NCI-H1436 (cell line): ENCODE data around the gene PSD2.

ENCODE experiments used
- DNase-seq: peaks from one replicate; lab custom pipeline; 2025; lab: John Stamatoyannopoulos, UW

Gene PSD2

GRCh38 chr5:139811274-139811607 lies 15.6 kb downstream of the PSD2 start:
- no peak for DNase-seq

GRCh38 chr5:139812323-139812722 lies 16.7 kb downstream of the PSD2 start:
- DNase-seq = no peak

GRCh38 chr5:139812836-139813805 lies 17.5 kb downstream of the PSD2 start:
- DNase-seq = no peak

- DNase-seq = no peak
Measured at GRCh38 chr5:139814191-139814601, 18.6 kb downstream of the PSD2 start.

- DNase-seq = no peak
Measured at GRCh38 chr5:139814704-139815280, 19.2 kb downstream of the PSD2 start.

- no peak for DNase-seq
Measured at GRCh38 chr5:139816566-139816965, 21.0 kb downstream of the PSD2 start.

GRCh38 chr5:139817362-139817761 lies 21.8 kb downstream of the PSD2 start:
- DNase-seq = no peak

GRCh38 chr5:139817970-139818369 lies 22.4 kb downstream of the PSD2 start:
- no peak for DNase-seq

GRCh38 chr5:139820130-139820529 lies 24.5 kb downstream of the PSD2 start:
- DNase-seq = no peak

GRCh38 chr5:139820606-139821005 lies 25.0 kb downstream of the PSD2 start:
- DNase-seq = no peak

- no peak for DNase-seq
Measured at GRCh38 chr5:139821806-139822552, 26.4 kb downstream of the PSD2 start.

- no peak for DNase-seq
Measured at GRCh38 chr5:139822553-139823425, 27.2 kb downstream of the PSD2 start.

- no peak for DNase-seq
Measured at GRCh38 chr5:139823757-139824355, 28.2 kb downstream of the PSD2 start.

GRCh38 chr5:139825690-139826089 lies 30.1 kb downstream of the PSD2 start:
- no peak for DNase-seq

- DNase-seq = no peak
Measured at GRCh38 chr5:139828207-139828895, 32.7 kb downstream of the PSD2 start.

GRCh38 chr5:139829471-139829870 lies 33.9 kb downstream of the PSD2 start:
- no peak for DNase-seq

GRCh38 chr5:139831624-139832023 lies 36.0 kb downstream of the PSD2 start:
- DNase-seq = no peak

GRCh38 chr5:139833525-139833924 lies 37.9 kb downstream of the PSD2 start:
- no peak for DNase-seq

GRCh38 chr5:139835656-139836055 lies 40.0 kb downstream of the PSD2 start:
- DNase-seq = no peak

GRCh38 chr5:139836469-139837208 lies 41.0 kb downstream of the PSD2 start:
- no peak for DNase-seq
